ENCODE measurements around the gene HTR5A.

Gene HTR5A

DNA sequence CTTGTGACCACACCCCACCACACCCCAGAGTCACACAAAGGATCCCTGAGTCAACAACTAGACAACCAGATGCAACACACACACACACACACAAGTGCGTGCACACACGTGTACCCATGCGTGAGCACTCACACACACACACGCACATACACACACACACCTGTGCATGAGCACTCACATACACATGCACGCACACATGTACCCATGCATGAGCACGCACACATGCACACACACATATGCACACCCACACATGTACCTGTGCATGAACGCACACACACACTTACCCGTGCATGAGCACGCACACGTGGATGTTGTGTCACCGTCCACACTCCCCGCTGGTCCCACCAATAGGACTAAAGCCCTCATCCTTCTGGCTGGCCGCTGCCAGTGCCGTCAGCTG, 60.4 kb downstream of the HTR5A start:
- TF ChIP-seq, protein P1, sequence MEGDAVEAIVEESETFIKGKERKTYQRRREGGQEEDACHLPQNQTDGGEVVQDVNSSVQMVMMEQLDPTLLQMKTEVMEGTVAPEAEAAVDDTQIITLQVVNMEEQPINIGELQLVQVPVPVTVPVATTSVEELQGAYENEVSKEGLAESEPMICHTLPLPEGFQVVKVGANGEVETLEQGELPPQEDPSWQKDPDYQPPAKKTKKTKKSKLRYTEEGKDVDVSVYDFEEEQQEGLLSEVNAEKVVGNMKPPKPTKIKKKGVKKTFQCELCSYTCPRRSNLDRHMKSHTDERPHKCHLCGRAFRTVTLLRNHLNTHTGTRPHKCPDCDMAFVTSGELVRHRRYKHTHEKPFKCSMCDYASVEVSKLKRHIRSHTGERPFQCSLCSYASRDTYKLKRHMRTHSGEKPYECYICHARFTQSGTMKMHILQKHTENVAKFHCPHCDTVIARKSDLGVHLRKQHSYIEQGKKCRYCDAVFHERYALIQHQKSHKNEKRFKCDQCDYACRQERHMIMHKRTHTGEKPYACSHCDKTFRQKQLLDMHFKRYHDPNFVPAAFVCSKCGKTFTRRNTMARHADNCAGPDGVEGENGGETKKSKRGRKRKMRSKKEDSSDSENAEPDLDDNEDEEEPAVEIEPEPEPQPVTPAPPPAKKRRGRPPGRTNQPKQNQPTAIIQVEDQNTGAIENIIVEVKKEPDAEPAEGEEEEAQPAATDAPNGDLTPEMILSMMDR (conservative IDR thresholded peaks at IDR 0.05; ENCODE audit: low read depth, low read length) = no peak
- H3K4me3 ChIP-seq (ENCODE audit: low read depth, low read length) = no peak overlapping the region
- DNase-seq (ENCODE audit: low read depth) = no peak

DNA sequence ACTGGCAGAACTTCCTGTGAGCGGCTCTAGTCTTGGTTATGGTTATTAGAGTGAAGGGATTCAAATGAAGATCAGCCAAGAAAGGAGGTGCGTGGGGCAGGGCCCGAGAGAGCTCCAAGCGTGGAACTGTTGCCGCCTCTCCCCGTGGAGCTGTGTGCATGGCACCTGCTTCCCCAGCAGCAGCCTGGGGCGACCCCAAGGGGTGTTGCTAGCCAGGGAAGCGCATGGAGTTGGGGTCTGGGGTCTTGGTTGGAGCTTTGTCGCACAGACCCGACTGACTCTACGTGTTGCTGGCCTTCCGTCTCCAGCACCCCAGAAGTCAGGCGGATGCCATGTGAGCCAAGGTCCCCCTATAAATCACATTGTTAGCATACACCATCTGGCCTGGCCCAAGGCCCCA, 61.0 kb downstream of the HTR5A start:
- no peak for DNase-seq (ENCODE audit: low read depth)
- TF ChIP-seq, protein P1 (conservative IDR thresholded peaks at IDR 0.05; ENCODE audit: low read depth, low read length) = no peak

DNA sequence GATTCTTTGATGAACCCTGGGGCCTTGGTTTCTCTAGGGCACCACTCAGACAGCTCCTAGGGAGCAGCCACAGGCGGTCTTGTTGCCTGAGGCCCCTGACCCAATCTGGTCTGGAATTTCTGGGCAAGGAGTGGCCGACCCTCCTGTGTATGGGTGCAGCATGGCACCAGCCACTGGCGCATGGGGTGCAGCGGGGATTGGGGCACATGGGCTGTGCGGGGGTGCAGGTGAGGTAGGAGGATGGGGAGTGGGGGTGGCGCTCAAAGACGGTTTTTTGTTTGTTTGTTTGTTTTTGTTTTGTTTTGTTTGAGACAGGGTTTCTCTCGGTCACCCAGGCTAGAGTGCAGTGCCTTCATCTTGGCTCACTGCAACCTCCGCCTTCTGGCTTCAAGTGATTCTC, 62.3 kb downstream of the HTR5A start:
- TF ChIP-seq, protein P1 (conservative IDR thresholded peaks at IDR 0.05; ENCODE audit: low read depth, low read length) = no peak
- H3K4me3 ChIP-seq (ENCODE audit: low read depth, low read length) = no peak overlapping the region
- DNase-seq (ENCODE audit: low read depth) = no peak

More for the DNA sequence above, 61.0 kb downstream of the HTR5A start:
- H3K4me3 ChIP-seq (ENCODE audit: low read depth, low read length) = no peak overlapping the region

DNA sequence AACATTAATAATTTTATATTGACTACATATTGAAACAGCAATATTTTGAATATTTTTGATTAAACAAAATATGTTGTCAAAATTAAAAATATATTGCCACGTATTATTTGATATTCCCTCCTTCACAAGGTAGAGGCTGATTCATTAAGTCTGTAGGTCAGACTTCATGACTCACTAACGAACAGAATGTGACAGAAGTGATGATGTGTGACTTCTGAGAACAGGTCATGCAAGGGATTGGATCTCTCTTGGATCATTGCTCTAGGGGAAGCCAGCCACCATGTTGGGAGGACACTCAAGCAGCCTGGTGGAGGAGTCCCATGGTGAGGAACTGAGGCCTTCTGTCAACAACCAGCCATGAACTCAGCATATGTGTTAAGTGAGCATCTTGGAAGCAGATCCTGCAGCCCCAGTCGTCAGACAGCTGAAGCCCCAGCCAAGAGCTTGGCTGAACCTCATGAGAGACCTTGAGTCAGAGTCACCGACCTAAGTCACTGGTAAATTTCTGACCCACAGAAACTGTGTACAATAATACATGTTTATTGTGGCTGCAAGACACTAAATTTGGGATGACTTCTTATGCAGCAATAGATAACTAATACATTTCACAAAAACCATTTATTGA, 66.6 kb downstream of the HTR5A start:
- TF ChIP-seq, protein P1 (conservative IDR thresholded peaks at IDR 0.05; ENCODE audit: low read depth, low read length) = no peak
- no peak for DNase-seq (ENCODE audit: low read depth)
- no peak overlapping the region for H3K4me3 ChIP-seq (ENCODE audit: low read depth, low read length)

Measured in choroid plexus epithelial cell (primary cell).